Upper lobe of left lung (tissue), 4 donors: ENCODE measurements around the gene ADPRHL1.

Experiments used
- EP300 ChIP-seq, 4 donors: sonication (generic); formaldehyde crosslinking; IDR thresholded peaks; one replicate each; pipeline ENCODE4 v1.5.1; 2017; ENCODE audit warnings: antibody characterized with exemption in 4 of 4, control low read depth in 2 of 4
- POLR2A ChIP-seq, 4 donors: fragments of 450-650 bp; IDR thresholded peaks; one replicate each; pipeline ENCODE4 v1.5.1; 2016 to 2017; ENCODE audit warnings: antibody characterized with exemption in 4 of 4, mild to moderate bottlenecking in 2 of 4
- POLR2AphosphoS5 ChIP-seq, 2 donors: sonication (generic); formaldehyde crosslinking; IDR thresholded peaks; one replicate each; pipeline ENCODE4 v1.5.1; 2017; ENCODE audit warnings: antibody characterized with exemption in 2 of 2
- TF ChIP-seq, protein P1 (sequence below), 6 experiments: fragments of 450-650 bp in 4 of 6; fragments of 200-600 bp in 2 of 6; sonication (generic) in 2 of 6; IDR thresholded peaks; one replicate each; pipeline ENCODE4 v1.5.1; 2016 to 2019; ENCODE audit warnings: antibody characterized with exemption in 6 of 6

DNA sequence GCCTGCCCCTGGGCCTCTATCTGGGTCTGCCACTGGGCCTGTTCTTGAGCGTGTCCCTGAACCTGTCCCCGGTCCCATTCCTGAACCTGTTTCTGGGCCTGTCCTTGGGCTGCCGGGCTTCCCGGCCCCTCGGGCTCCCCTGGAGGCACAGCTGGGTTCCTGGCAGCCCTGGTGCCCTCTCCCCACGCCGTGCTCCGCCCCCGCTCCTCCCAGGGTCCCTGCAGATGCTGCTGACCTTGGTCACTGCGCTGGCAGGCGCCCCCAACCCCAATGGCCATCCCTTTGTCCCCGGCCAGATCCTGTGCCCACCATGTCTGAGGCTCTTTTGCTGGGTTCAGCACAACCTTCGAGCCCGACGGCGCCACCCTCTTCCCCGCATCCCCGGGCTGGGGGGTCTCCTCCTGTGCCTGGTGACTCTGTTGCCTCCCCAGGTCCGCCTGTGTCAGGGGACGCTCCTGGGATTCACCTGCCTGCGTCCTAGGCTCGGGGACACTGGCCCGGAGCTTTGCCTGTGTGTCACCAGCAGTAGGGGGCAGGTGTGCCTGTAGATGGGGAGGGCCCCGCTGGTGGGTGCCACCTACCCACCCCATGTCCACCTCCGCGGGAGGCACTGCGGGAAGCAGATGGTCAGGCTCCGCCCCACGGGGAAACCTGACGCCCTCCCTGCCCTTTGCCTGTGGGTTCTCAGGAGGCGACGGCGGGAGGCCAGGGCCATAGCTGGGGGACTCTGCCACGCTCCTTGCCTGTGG is 48.4 kb downstream of the ADPRHL1 start:
- TF ChIP-seq POLR2AphosphoS5 (IDR thresholded peaks at IDR 0.05) (no peak), POLR2A (IDR thresholded peaks at IDR 0.05) (no peak), EP300 (IDR thresholded peaks at IDR 0.05) (no peak)
- TF ChIP-seq, protein P1, sequence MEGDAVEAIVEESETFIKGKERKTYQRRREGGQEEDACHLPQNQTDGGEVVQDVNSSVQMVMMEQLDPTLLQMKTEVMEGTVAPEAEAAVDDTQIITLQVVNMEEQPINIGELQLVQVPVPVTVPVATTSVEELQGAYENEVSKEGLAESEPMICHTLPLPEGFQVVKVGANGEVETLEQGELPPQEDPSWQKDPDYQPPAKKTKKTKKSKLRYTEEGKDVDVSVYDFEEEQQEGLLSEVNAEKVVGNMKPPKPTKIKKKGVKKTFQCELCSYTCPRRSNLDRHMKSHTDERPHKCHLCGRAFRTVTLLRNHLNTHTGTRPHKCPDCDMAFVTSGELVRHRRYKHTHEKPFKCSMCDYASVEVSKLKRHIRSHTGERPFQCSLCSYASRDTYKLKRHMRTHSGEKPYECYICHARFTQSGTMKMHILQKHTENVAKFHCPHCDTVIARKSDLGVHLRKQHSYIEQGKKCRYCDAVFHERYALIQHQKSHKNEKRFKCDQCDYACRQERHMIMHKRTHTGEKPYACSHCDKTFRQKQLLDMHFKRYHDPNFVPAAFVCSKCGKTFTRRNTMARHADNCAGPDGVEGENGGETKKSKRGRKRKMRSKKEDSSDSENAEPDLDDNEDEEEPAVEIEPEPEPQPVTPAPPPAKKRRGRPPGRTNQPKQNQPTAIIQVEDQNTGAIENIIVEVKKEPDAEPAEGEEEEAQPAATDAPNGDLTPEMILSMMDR (IDR thresholded peaks at IDR 0.05), result no peak
